Measurements from ENCODE around the gene MYL4. TPM values are rescaled to one million over a fixed set of nuclear protein-coding genes. Genes with fewer than 3 reads are reported as not detected.

The MYL4 gene
- total RNA-seq: not detected in 2 replicates

GRCh38 chr17:47208744-47209488, at the start of gene MYL4:
MYL4 (plus strand) TSS chr17:47209348; CDS start chr17:47209423, 75 bp downstream.

GRCh38 chr17:47188876-47189731, 20.0 kb upstream of the MYL4 start, which contains the start of gene CDC27:
CDC27 (minus strand) TSS chr17:47189295; CDS start chr17:47189172, 123 bp downstream.

GRCh38 chr17:47253541-47254402, 44.6 kb downstream of the MYL4 start, which contains the start of gene ITGB3:
ITGB3 (plus strand) TSS chr17:47253827; CDS start chr17:47253862, 35 bp downstream.

Other genes with a start within 250 kb of the MYL4 start
- gene RPRML, start 230.1 kb upstream of the MYL4 start, total RNA-seq: not detected in 2 replicates
- 92.6 and 128 TPM in 2 replicates for gene CDC27, start 20.1 kb upstream of the MYL4 start, total RNA-seq
- gene ITGB3, start 44.5 kb downstream of the MYL4 start, total RNA-seq: 10.5 and 13.9 TPM in 2 replicates
- 8.3 and 10.1 TPM in 2 replicates for gene EFCAB13, start 114.6 kb downstream of the MYL4 start, total RNA-seq

Measured in smooth muscle cell of trachea (primary cell).